Brain pericyte (primary cell): Measurements from ENCODE around the gene MTURN.

Experiments
- DNase-seq: peaks from one replicate; pipeline ENCODE4 v3.0.0-alpha.2; 2012; ENCODE audit warnings: low read depth, low spot score

Gene MTURN

GRCh38 chr7:30206942-30207341 lies 72.2 kb downstream of the MTURN start:
- no peak for DNase-seq

- DNase-seq: no peak
Observed at GRCh38 chr7:30207376-30207775, 72.6 kb downstream of the MTURN start.

DNA sequence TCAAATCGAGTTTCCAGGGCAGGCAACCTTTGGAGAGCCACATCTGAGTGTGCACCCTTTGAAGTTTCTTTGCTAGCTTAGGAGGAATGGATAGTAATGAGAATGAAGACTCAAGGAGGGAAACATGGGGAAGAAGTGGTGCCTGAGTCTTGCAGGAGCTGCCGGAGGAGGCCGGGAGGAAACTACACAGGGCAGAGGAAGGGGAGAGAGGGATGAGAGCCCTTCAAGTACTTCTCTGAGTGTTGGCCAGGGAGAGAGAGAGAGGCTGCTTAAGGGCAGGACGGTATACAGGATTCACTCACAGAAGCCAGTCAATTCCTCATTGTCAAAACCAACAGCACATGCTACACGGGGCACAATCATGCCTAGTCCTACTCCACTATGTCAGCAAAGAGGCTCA lies 75.2 kb downstream of the MTURN start:
- no peak for DNase-seq
